ENCODE results near the gene VILL.

VILL gene

GRCh38 chr3:38000965-38001455, 10.4 kb downstream of the VILL start:
- no peak for DNase-seq (ENCODE audit: low read depth in 2 of 2)

GRCh38 chr3:38001456-38002081, 11.0 kb downstream of the VILL start:
- DNase-seq (ENCODE audit: low read depth in 2 of 2), result no peak

- no peak for DNase-seq (ENCODE audit: low read depth in 2 of 2)
Observed at GRCh38 chr3:38002291-38002876, 11.8 kb downstream of the VILL start.

- DNase-seq (ENCODE audit: low read depth in 2 of 2), result no peak
Observed at GRCh38 chr3:38002940-38003339, 12.4 kb downstream of the VILL start.

GRCh38 chr3:38003371-38003816, 12.8 kb downstream of the VILL start:
- no peak for DNase-seq (ENCODE audit: low read depth in 2 of 2)

- no peak for DNase-seq (ENCODE audit: low read depth in 2 of 2)
Observed at GRCh38 chr3:38003817-38004414, 13.3 kb downstream of the VILL start.

GRCh38 chr3:38004415-38005075, 14.0 kb downstream of the VILL start:
- DNase-seq (ENCODE audit: low read depth in 2 of 2), result no peak

- DNase-seq (ENCODE audit: low read depth in 2 of 2), result no peak
Observed at GRCh38 chr3:38005076-38006020, 14.8 kb downstream of the VILL start.

- DNase-seq (ENCODE audit: low read depth in 2 of 2), result no peak
Observed at GRCh38 chr3:38006031-38006430, 15.4 kb downstream of the VILL start.

GRCh38 chr3:38006445-38006995, 15.9 kb downstream of the VILL start:
- no peak for DNase-seq (ENCODE audit: low read depth in 2 of 2)

GRCh38 chr3:38007754-38008090, 17.1 kb downstream of the VILL start:
- no peak for DNase-seq (ENCODE audit: low read depth in 2 of 2)

- no peak for DNase-seq (ENCODE audit: low read depth in 2 of 2)
Observed at GRCh38 chr3:38008191-38008701, 17.7 kb downstream of the VILL start.

GRCh38 chr3:38008971-38009580, 18.5 kb downstream of the VILL start:
- no peak for DNase-seq (ENCODE audit: low read depth in 2 of 2)

GRCh38 chr3:38009807-38010591, 19.4 kb downstream of the VILL start:
- DNase-seq (ENCODE audit: low read depth in 2 of 2), result no peak

- DNase-seq (ENCODE audit: low read depth in 2 of 2), result no peak
Observed at GRCh38 chr3:38011111-38011510, 20.5 kb downstream of the VILL start.

GRCh38 chr3:38015485-38015884, 24.9 kb downstream of the VILL start:
- no peak for DNase-seq (ENCODE audit: low read depth in 2 of 2)

GRCh38 chr3:38015984-38016383, 25.4 kb downstream of the VILL start:
- no peak for DNase-seq (ENCODE audit: low read depth in 2 of 2)

- no peak for DNase-seq (ENCODE audit: low read depth in 2 of 2)
Observed at GRCh38 chr3:38016410-38016809, 25.8 kb downstream of the VILL start.

- DNase-seq (ENCODE audit: low read depth in 2 of 2), result no peak
Observed at GRCh38 chr3:38016847-38017444, 26.4 kb downstream of the VILL start.
